GM08714 (cell line): ENCODE measurements around the gene FGF14.

Source experiments
- H3K4me3 ChIP-seq: fragments of 200-500 bp; sonication (Bioruptor generic); 2 replicates; pipeline ENCODE4 v1.5.1; 2014; ENCODE audit warnings: mild to moderate bottlenecking, low read length, inconsistent platforms
- ZNF274 ChIP-seq: IDR thresholded peaks from 2 replicates; pipeline ENCODE4 v1.6.1; 2012; ENCODE audit warnings: mild to moderate bottlenecking, low read depth, low read length

Gene FGF14

GRCh38 chr13:101709952-101710351 is 691.9 kb downstream of the FGF14 start:
- no peak for TF ChIP-seq ZNF274
- no peak overlapping the region for H3K4me3 ChIP-seq

DNA sequence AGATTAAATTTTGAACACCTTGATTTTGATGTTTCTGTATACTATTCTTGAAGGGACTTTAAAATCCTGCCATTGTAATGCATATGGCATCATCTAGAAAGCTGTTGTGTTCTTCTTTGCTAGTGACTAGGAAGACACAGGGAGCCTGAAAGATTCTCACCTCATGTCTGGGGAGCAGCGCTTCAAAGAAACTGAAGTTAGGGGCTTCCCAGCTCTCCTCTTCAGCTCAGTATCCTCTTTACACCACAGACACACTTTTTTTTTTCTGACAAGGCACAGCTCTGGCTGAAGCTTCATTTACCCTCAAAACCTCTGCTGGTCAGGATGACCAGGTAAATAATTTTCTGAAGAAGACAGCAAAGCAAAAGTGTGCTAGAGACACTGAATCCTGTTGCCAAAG is 693.7 kb downstream of the FGF14 start:
- H3K4me3 ChIP-seq: no peak overlapping the region
- TF ChIP-seq ZNF274: no peak

- no peak overlapping the region for H3K4me3 ChIP-seq
- TF ChIP-seq ZNF274: no peak
Observed at GRCh38 chr13:101707659-101708058, 694.2 kb downstream of the FGF14 start.

DNA sequence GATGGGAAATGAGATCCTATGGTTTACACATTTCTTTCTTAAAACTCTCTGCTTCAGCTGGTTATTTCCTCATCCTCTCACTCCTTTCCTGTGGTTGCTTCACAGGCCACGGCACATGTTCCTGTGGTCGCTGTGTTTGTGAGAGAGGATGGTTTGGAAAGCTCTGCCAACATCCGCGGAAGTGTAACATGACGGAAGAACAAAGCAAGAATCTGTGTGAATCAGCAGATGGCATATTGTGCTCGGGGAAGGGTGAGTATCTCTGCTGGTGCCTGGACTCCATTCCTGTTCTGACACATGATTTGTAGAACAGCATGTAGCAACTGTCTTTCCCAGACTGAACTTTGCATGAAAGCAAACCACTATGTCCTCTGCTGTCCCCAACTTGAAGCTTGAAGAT is 695.2 kb downstream of the FGF14 start:
- no peak overlapping the region for H3K4me3 ChIP-seq
- TF ChIP-seq ZNF274: no peak

DNA sequence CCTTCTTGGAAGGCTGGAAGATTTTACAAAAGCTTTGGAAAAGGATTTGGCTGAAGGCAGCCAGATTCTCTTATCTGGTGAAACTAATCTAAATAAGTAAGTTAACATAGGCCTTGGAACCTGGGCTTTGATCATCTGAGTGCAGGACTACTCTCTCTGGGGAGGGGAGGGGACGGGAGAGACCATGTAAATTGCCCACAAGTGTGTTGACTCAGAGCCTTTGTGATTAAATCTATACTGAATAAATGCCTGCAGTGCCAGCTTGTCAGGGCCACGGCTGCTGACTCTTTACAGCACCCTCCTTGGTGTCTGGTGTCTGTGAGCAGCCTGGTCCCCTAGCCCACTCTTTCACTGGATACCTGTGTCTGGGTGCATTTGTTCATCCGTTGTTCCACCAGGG is 698.0 kb downstream of the FGF14 start:
- TF ChIP-seq ZNF274: no peak
- no peak overlapping the region for H3K4me3 ChIP-seq

DNA sequence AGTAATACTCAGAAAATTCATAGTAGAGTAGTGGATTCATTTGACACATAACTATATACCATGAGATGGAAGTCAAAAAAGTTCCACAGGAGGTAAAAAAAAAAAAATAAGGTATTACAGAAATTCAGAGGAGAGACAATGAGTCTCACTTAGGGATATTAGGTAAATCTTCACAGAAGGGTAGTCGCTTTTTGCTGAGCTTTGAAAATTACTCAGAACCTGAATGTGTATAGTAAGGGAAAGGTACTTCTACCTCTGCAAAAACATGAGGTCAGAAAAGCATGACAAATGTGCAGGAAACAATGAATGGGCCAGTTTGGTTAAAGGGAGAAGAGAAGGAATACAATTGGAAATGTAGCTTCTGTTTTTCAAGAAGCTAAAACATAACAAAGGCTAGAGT is 698.8 kb downstream of the FGF14 start:
- H3K4me3 ChIP-seq: no peak overlapping the region
- TF ChIP-seq ZNF274: no peak

GRCh38 chr13:101700598-101700997 is 701.2 kb downstream of the FGF14 start:
- no peak overlapping the region for H3K4me3 ChIP-seq
- TF ChIP-seq ZNF274: no peak

GRCh38 chr13:101698400-101698799 is 703.4 kb downstream of the FGF14 start:
- TF ChIP-seq ZNF274: no peak
- no peak overlapping the region for H3K4me3 ChIP-seq

- H3K4me3 ChIP-seq: no peak overlapping the region
- no peak for TF ChIP-seq ZNF274
Observed at GRCh38 chr13:101697745-101698144, 704.1 kb downstream of the FGF14 start.

GRCh38 chr13:101695870-101696516 is 705.9 kb downstream of the FGF14 start:
- no peak overlapping the region for H3K4me3 ChIP-seq
- TF ChIP-seq ZNF274: no peak

DNA sequence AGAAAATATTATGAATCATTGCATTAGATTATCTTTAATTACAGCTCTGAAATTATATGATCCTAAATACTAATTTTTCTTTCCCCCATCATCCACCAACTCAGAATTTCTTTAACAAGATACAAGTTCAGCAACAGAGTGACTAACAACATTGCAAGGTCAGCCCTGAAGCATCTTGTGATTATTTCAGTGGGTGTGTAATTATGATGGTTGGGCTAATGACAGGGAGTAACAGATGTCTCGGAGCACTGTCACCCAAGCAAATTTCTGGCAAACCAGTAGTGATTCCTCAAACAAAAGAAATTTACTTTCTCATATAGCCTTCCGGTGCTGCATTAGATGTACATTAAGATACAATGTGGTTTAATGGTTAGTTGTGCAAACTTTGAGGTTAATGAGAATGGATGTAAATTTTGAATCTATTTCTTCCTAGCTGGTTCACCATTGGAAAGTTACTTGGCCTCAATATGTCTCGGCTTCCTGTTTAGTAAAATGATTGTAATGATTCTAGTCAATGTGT is 710.4 kb downstream of the FGF14 start:
- no peak for TF ChIP-seq ZNF274
- no peak overlapping the region for H3K4me3 ChIP-seq

DNA sequence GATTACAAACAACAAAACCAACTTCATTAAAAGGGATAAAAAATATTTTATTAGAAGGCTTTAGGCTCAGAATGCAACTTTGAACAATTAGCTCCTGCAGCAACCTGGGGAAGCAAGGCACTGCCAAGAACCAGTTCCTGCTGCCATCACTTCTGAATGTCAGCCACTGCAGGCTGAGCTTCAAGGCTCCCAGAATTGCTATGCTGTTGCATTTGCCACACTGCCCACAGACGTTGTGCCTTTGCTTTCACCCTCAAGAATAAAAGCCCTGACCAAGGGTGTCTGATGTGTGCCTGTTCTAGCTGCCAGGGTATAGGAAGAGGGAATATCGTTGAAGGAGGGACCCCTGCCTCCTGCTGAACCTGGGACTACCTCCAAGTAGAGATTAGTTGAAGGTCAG is 711.0 kb downstream of the FGF14 start:
- H3K4me3 ChIP-seq: no peak overlapping the region
- TF ChIP-seq ZNF274: no peak

DNA sequence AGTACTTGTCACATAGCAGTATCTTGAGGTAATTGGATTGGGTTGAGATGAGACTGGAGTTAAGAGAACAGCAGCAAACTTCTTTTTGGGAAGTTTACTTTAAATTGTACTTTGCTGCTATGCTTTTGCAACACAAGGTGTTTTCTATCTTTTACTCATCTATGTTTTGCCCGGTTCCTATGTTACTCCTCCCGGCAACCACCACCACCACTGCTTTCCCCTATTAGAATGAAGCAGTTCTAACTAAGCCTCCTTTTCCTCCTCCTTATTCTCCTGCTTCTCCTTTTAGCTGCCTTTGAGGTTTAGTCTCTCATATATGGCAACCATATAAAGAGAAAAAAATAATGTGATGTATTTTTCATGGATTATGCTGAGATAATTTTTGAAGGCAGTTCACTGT is 715.8 kb downstream of the FGF14 start:
- no peak for TF ChIP-seq ZNF274

GRCh38 chr13:101681834-101682233 is 720.0 kb downstream of the FGF14 start:
- no peak for TF ChIP-seq ZNF274
- no peak overlapping the region for H3K4me3 ChIP-seq

More for the DNA sequence above, 715.8 kb downstream of the FGF14 start:
- no peak overlapping the region for H3K4me3 ChIP-seq

DNA sequence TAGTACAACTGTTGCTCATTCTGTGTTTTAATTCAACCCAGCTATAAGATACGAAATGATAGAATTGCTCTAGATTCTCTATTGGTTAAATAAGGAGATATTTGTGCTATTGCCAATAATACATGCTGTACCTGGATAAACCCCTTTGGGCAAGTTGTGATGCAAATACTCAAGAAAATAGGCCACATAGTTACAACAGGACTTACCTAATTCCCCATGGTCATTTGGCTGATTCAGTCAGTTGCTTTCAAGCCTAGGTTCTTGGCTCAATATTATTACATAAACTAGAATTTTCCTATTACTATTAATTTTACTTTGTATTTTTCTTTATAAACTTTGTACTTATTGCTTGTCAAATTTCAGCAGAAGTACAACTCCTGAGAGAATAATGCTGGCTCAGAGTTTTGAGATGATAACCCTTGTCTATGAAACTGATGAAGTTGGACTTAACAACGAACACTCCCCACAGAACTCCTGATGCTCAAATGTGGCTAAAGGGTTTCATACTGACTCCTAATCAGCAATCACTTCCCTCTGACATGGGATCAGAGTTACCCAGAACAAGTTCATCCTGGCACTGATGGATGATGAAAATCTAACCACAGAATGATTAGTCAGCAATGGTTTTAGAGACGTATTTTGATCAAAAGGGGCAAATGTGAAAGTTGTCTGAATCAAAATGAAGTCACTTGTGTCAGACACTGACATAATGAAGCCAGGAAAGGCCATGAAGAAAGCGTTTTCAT is 728.3 kb downstream of the FGF14 start:
- TF ChIP-seq ZNF274: no peak
- no peak overlapping the region for H3K4me3 ChIP-seq

DNA sequence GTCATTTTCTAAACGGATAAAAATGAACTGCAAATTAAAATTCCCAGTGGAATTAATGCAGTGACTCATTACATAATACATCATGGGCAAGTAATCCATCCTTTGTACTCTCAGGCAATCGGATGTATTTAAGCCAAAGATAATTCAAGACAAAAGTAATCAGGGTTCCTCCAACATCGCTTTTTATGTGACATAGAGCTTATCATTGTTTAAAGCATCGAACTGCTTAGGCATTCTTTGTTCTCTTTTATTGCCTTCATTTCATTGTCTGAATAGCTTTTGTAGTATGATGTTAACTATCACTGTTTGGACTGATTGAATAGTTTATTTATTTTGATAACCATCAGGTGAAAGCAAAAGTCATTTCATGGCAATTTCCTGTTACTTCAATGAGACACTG is 740.0 kb downstream of the FGF14 start:
- TF ChIP-seq ZNF274: no peak
- no peak overlapping the region for H3K4me3 ChIP-seq
